Stimulated activated CD8-positive, alpha-beta memory T cell treated with anti-CD3 and anti-CD28 coated beads, Interleukin-15, amount 100 ng/mL, for 24 hours (primary cell): ENCODE results near the gene SLC66A2.
"Not testable (repeated sequence)": the region's sequence is repeated elsewhere in the genome, so short reads cannot be mapped to it uniquely, and the experiment has no call there.

Experiments
- DNase-seq: peaks from one replicate; pipeline ENCODE4 v3.0.0-alpha.2; 2020; ENCODE audit warnings: low read depth

Gene SLC66A2

DNA sequence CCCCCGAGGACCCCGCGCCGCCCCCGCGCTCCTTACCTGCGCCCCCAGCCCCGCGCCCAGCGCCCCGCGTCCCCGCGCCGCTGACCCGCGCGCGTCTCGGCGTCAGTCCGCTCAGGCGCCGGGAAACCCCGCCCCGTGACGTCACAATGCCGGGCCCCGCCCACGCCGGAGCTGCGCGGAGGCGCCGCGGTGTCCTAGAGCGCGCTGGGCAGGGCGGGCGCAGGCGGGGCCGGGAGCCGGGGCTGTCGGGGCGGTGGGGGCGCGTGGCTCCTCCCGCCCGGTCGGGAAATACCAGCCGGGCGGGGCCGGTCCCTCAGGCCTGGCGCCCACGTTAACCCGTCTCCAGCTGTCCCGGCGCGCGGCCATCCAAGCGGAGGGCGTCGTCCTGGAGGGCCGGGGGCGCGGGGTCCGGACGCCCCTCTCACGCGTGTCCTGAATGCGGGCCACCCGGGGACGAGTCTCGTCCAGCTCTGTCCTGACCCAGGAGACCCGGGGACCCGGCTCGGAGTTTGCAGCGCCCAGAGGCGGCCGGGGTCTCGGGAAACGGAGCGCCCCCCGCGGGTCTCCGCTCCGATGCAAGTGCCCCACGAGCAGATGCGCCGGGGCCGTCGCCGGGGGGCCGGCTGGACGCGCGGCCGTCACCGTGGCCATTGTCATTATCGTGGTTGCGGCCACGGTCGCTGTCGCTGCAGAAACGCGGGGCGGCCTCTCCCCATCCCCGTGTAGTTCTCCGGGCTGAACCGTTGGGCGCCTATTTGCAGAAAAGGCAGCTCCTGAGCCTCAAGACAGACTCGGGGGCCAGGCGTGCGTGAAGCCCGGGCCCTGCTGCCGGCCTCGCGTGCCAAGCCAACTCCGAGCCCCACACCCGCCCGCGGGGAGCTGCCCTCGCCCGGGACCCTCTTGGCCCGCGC is at the start of gene SLC66A2:
SLC66A2 (minus strand) TSS at position 109 of the 911 bp plus-strand sequence. CDS start 727 bp downstream, outside the sequence.
- peak; percentile 98 for DNase-seq

DNA sequence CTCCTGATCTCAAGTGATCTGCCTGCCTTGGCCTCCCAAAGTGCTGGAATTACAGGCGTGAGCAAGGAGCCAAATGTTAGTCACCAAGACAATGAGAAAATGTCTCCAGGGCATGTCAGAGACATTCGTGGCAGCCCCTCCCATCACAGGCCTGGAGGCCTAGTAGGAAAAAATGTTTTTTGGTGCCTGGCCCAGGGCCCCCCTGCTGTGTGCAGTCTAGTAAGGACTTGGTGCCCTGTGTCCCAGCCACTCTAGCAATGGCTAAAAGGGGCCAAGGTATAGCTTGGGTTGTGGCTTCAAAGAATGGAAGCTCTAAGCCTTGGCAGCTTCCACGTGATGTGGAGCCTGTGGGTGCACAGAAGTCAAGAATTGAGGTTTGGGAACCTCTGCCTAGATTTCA is 49.4 kb upstream of the SLC66A2 start:
- no peak for DNase-seq

DNA sequence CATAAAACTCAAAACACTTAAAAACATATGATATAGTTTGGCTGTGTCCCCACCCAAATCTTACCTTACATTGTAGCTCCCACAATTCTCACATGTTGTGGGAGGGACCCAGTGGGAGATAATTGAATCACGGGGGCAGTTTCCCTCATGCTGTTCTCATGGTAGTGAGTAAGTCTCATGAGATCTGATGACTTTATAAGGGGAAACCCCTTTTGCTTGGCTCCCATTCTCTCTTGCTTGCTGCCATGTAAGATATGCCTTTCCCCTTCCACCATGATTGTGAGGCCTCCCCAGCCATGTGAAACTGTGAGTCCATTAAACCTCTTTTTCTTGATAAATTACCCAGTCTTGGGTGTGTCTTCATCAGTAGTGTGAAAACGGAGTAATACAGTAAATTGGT is 48.2 kb upstream of the SLC66A2 start:
- DNase-seq = not testable (repeated sequence)

DNA sequence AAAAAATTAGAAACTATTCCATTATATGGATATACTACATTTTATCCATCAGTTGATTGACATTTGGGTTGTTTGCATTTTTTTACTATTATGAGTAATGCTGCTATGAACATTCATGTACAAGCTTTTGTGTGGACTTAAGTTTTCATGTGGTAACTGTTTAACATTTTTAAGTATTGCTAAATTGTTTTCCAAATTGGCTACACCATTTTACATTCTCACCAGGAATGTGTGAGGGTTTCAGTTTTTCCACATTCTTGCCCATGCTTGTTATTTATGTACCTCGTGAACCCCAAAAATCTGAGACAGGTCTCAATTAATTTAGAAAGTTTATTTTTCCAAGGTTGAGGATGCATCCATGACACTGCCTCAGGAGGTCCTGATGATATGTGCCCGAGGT is 40.0 kb upstream of the SLC66A2 start:
- no peak for DNase-seq

DNA sequence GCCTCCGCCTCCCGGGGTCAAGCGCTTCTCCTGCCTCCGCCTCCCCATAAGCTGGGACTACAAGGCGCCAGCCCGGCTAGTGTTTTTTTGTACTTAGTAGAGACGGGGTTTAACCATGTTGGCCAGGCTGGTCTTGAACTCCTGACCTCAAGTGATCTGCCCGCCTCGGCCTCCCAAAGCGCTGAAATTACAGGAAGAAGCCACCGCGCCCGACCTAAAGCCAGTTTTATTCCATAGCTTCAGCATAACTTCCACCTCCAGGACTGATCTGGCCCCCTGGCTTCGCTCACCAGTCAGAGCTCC is 37.7 kb upstream of the SLC66A2 start:
- no peak for DNase-seq

DNA sequence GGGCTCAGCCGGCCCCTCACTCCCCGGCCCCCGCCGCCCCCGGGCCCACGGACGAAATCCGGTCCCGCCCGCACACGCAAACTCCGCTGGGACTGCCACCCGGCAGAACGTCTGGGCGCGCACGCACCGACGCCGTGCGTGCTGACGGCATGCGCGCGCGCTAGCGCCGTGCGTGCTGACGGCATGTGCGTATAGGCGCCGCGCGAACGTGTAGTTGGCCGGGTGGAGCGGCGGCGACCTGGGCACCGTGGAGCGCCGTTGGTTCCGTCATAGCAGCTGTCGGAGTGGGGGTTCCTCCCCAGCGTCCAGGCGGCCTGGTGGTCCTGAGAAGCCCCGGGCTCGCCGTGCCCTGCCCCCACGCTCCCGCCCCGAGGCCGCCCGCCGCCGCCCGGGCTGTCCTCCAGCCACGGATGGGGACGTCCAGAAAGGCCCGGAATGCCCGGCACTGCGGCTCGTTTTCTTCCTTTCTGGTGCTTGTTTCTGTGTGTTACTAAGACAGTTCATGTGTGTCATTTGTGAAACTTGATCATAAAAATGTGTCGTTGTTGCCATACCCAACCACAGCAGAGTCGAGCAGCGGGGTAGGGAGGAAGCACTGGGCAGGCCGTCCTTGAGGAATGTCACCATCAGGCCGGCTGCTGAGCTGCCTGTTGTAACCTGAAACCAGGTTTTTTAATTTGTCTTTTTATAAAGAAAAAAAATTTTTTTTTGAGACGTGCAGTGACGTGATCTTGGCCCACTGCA is 37.2 kb upstream of the SLC66A2 start, which contains the start of gene TXNL4A:
TXNL4A (minus strand) TSS at position 113 of the 744 bp plus-strand sequence. CDS start 171 bp downstream, outside the sequence.
- peak; percentile 80 for DNase-seq

DNA sequence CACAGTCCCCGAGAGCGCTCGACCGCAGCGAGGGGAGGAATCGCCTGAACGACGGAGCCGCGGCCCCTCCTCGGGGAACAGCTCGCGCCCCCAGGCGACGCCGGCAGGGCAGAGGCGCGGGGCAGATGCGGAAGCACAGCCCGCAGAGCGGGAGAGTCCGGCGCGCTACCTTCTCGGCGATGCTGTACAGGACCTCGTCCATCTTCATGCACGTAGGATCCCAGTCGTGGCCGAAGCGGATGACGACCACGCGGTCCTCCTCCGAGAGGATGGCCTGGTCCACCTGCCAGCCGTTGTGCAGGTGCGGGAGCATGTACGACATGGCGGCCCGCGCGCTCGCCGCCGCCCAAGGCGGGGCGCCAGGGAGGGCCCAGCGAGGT is 36.6 kb upstream of the SLC66A2 start:
- peak; percentile 36 for DNase-seq

DNA sequence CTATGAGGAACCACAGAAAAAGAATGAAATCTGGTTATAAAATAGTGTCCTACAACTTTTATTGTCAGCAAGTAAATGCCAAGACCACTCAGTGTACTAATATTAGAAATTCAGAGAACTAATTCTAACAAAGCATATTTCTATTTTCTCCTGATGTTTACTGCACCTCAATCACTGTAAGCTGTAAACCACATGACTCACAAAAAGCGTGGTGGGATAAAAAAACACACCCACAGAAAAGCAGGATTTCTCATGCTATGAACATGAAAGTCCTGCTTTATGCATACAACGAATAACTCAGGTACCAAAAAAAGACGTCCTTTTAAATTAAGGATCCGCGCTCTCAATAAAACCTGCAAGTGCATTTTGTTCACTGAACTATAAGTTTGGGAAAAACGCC is 36.1 kb upstream of the SLC66A2 start:
- no peak for DNase-seq

DNA sequence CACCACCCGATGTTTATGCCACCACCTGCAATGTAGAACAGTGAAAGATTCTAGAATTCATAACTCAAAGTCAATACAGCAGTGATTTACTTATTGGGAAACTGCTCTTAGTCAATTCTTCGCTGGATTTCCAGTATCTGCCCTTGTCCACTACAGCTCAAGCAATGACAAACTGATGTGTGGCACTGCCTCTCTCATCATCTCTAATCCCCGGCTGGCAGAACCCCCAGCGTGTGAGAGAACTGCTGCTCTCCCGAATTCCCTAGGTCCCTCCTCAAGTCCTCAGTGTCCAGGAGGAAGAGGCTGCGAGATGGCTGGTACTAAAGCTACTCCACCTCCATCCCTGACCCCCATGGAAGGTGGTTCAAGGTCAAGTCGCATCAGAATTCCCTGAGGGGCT is 35.3 kb upstream of the SLC66A2 start:
- DNase-seq = no peak

DNA sequence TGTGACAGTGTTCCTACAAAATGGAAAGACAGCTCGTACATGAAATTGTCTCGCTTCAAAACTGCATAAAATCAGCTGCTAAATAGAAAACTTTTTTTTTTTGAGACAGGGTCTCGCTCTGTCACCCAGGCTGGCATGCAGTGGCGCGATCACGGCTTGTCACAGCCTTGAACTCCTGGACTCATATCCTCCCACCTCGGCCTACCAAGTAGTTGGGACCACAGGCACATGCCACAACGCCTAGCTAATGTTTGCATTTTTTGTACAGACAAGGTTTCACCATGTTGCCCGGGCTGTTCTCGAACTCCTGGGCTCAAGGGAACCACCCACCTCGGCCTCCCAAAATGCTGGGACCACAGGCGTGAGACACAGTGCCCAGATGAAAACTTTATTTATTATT is 33.7 kb upstream of the SLC66A2 start:
- DNase-seq = no peak

DNA sequence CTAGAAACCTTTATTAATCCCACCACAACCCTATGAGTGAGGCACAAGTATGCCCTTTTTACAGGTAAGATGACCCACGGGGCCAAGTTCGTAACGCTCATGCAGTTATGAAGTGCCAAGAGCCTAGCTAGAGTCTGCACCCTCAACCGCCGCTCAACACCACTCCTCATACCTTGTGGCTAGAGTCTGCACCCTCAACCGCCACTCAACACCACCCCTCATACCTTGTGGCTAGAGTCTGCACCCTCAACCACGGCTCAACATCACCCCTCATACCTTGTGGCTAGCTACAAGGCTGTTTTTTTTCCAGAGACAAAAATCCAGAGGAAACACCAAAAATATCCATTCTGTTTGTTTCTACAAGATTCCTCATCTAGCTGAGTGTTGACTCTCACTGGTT is 32.3 kb upstream of the SLC66A2 start:
- DNase-seq = no peak

DNA sequence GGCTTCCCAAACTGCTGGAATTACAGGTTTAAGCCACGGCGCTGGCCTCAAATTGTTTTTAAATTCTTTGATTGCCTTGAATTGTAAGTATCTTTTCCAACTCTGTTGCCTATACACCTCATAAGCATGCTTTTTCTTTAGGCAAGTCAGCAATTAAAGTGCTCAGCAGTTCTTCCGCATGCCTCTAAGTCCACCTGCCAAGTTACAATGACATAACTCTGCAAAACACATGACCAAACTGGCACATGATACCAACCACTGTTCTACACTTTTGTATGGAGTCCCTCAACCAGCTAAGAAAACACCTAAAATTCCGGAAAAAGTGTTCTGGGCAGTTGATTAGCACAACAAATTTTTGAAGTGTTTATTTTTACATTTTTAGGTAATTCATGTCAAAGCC is 31.8 kb upstream of the SLC66A2 start:
- no peak for DNase-seq

DNA sequence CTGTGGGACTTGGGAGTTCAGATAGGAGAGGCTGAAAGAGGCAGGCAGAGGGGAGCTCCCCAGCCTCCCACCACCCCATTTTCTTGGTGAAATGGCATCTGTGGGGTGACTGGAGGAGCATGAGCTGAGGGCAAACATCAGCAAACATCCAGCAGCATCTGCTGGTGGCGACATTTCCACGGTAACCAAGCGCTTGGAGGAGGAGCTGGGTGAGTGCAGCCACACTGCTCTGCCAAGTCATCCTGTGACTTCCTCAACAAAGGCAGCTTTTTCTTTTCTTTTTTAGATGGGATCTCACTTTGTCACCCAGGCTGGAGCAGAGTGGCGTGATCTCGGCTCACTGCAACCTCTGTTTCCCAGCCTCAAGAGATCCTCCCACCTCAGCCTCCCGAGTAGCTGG is 31.3 kb upstream of the SLC66A2 start:
- no peak for DNase-seq

DNA sequence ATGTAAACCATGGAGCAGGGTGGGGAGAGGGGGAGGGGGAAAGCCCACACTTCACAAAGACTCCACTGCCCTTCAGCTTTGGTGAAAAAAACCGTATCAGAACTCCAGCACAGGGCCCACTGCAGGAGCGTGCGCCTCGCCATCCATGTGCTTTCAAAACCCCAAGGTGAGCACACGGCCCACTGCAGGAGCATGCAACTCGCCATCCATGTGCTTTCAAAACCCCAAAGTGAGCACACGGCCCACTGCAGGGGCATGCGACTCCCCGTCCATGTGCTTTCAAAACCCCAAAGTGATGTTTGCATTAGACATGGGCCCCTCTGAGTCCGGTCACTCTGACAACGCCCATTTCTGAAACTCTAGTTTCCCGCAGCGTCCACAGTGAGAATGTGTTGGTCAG is 29.1 kb upstream of the SLC66A2 start:
- no peak for DNase-seq

DNA sequence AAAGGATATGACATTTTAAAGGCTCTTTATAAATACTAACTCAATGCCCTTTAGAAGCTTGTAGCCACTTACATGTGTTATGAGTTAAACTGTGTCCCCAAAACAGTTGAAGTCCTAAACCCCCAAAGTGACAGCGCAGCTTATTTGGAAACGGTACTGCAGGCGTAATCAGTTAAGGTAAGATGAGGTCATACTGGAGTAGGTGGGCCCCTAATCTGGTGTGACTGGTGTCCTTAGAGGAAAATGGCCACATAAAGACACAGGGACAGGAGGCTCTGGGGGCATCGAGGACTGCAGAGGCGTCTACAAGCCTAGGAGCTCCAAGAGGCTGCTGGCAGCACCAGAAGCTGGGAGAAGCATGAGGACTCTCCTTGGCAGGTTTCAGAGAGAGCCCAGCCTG is 28.4 kb upstream of the SLC66A2 start:
- no peak for DNase-seq

DNA sequence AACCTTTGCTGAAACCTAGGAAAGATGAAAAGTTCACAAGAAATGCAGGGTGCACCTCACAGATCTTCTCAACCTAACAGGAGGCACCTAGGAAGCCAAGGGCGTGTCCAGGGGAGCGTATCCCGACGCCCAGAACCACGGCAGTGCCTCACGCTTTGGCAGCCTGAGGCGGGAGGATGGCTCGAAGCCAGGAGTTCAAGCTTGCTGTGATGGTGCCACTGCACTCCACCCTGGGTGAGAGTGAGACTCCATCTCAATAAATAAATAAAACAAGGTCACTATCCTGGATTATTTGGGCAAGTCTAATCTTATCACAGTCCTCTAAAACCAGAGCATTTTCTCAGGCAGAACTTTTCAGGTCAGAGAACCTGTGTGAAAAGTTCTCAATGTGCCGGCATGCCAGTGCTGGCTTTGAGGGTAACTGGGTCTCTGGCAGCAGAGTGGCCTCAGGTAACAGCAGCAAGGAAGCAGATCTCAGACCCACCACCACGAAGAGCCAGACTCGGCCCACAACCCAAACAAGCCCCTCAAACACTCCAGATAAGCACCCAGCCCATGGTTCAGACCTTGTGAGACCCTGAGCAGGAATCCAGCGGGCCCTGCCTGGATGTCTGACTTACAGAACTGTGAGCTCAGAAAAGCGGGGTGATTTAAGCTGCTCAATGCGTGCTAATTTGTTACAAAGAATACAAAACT is 24.7 kb upstream of the SLC66A2 start:
- no peak for DNase-seq

DNA sequence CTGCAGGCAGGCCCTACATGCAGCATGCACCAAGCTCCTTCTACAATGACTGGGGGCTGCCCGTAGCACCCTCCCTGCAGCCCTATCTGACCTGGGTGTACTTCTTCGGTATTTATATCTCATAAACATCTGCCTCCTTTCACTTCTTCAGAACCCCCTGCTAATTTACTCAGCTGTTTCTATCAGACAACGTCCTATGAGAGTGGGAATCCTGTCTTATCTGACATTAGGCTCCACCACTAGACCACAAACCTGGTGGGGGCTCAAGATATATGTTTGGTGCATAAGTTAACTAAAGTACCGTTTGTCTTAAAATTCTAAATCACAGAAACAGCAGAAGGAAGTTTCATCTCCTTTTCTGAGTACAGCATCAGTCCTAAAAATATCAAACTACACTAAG is 23.6 kb upstream of the SLC66A2 start:
- DNase-seq = no peak

DNA sequence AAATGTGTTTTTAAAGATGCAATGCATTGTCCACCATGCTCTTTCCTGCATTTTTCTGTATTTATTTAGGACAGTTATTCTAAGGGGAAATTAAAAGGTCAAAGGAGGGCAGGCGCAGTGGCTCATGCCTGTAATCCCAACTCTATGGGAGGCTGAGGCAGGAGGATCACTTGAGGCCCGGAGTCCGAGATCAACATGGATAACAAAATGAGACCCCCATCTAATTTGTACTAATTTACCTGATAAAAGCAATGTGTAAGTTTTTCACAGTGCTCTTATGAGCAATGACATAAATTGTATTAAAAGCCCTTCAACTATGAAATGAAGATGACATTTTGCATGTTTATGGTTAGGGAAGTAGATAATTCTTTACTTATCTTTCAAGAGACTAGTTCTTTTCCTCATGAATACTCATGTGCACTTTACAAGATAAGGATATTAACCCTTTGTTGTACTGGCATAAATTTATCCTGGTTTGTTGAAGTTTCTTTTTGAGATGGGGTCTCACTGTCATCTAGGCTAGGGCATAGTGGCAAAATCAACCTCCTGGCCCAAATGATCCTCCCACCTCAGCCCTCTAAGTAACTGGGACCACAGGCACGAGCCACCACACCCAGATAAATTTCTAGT is 22.7 kb upstream of the SLC66A2 start:
- no peak for DNase-seq

DNA sequence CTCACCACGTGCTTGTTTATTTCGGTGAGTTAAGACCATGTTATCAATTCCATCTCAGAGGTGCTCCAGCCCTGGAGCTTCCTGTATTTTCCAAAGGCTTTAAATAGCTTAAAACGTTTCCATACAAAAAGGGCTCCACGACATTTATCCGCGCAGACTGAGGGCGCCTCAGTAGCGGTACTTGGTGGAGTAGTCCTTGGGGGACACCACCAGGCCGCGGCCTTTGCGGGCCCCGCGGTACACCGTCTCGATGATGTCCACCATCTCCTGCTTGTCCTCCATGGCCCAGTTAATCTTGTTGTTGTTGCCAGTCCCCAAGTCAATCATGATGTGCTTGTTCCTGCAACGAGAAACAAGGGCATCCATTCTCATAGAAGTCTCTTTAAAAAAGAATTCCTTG is 22.1 kb upstream of the SLC66A2 start:
- no peak for DNase-seq

DNA sequence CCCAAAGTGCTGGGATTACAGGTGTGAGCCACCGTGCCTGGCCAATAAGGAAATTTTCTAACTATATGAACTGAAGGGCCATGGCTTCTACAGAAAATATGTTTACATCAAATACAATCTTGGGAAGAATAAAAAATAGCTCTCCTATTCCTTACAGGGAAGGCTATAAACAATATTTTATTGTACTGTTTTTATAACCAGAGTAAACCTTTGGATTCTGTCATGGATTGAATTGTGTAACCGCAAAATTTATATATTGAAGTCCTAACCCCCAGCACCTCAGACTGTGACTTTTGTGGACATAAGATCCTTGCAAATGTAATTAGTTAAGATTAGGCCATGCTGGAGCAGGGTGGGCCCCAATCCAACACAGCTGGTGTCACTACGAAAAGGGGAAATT is 21.3 kb upstream of the SLC66A2 start:
- DNase-seq = no peak

DNA sequence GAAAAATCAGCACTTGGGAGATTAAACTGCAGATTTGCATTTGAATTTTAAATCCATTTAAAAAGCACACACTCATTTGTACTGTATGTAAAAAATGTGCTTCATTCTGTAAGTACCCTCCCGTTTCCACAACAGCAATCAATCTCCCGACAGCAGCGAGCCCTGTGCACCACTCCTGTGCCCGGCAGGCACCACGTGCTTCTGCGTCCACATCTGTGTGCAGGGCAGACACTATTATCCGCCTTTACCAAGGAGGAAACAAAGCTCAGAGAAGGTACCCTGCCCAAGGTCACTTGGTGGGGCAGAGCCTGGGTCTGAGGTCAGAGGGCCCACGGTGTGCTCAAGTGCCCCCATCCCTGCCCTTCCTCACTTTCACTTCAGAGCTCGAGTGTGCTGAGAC is 20.5 kb upstream of the SLC66A2 start:
- no peak for DNase-seq

DNA sequence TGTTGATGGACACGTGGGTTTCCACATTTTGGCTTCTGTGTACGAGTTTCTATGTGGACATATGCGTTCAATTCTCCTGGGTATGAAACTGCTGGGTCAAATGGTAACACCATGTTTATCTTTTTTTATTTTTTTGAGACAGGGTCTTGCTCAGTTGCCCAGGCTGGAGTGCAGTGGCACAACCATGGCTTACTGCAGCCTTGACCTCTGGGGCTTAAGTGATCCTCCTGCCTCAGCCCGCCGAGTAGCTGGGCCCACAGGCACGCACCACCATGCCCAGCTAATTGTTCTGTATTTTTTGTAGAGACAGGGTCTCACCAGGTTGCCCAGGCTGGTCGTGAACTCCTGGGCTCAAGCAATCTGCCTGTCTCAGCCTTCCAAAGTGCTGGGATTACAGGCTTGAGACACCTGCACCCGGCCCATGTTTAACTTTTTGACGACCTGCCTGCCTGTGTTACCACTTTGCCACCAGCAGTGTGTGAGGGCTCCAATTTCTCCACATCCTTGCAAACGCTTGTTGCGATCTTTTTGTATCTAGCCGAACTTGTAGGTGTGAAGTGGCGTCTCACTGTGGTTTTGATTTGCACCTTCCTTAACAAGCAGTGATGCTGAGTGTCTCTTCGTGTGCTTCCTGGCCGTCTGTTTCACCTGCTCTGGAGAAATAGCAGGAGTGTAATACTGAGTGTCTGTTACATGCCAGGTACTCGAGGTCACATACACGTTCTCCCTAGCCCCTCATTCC is 19.9 kb upstream of the SLC66A2 start:
- no peak for DNase-seq
